Stimulated activated memory B cell treated with anti-CD40 and anti-IgM and Interleukin-4, amounts not matched to agents 10 μg/mL and 1 μg/mL and 100 μg/mL, for 72 hours (primary cell): ENCODE measurements around the gene CEP95.
"Not testable (repeated sequence)": the region's sequence is repeated elsewhere in the genome, so short reads cannot be mapped to it uniquely, and the experiment has no call there.

Experiments
- ATAC-seq: fragments of 150-1000 bp; cut with Tn5 transposase; 2 replicates; pipeline ENCODE4 v1.10.0; 2021
- H3K27ac Mint-ChIP-seq: one replicate; pipeline ENCODE4 v1.8.0; 2022; ENCODE audit warnings: mild to moderate bottlenecking, mixed read lengths
- H3K27me3 Mint-ChIP-seq: one replicate; pipeline ENCODE4 v1.8.0; 2022; ENCODE audit warnings: mixed read lengths
- H3K36me3 Mint-ChIP-seq: one replicate; pipeline ENCODE4 v1.8.0; 2022; ENCODE audit warnings: mixed read lengths
- H3K4me1 Mint-ChIP-seq: one replicate; pipeline ENCODE4 v1.8.0; 2022; ENCODE audit warnings: mixed read lengths
- H3K4me3 Mint-ChIP-seq: one replicate; pipeline ENCODE4 v1.8.0; 2022; ENCODE audit warnings: mild to moderate bottlenecking, moderate library complexity, mixed read lengths
- H3K9me3 Mint-ChIP-seq: one replicate; pipeline ENCODE4 v1.8.0; 2022; ENCODE audit warnings: mixed read lengths

The CEP95 gene

GRCh38 chr17:64554028-64554637, 47.4 kb downstream of the CEP95 start:
- Mint-ChIP-seq H3K27ac (no peak overlapping the region), H3K4me3 (no peak overlapping the region), H3K4me1 (no peaks in the 10 kb centered on the region), H3K36me3 (peaks cover 37% of the 10 kb centered on the region), H3K9me3 (no peaks in the 10 kb centered on the region), H3K27me3 (no peaks in the 10 kb centered on the region)
- no peak for ATAC-seq

- H3K36me3 Mint-ChIP-seq, result peaks cover 37% of the 10 kb centered on the region
- no peak overlapping the region for H3K4me3 Mint-ChIP-seq
- no peak for ATAC-seq
- no peaks in the 10 kb centered on the region for H3K4me1 Mint-ChIP-seq
- H3K27me3 Mint-ChIP-seq, result no peaks in the 10 kb centered on the region
- no peaks in the 10 kb centered on the region for H3K9me3 Mint-ChIP-seq
- no peak overlapping the region for H3K27ac Mint-ChIP-seq
Measured at GRCh38 chr17:64555281-64555680, 48.5 kb downstream of the CEP95 start.

- H3K27me3 Mint-ChIP-seq, result no peaks in the 10 kb centered on the region
- no peak overlapping the region for H3K27ac Mint-ChIP-seq
- no peak for ATAC-seq
- no peaks in the 10 kb centered on the region for H3K9me3 Mint-ChIP-seq
- no peaks in the 10 kb centered on the region for H3K4me1 Mint-ChIP-seq
- H3K36me3 Mint-ChIP-seq, result peaks cover 26% of the 10 kb centered on the region
- no peak overlapping the region for H3K4me3 Mint-ChIP-seq
Measured at GRCh38 chr17:64564098-64564497, 57.3 kb downstream of the CEP95 start.

GRCh38 chr17:64565563-64565962, 58.8 kb downstream of the CEP95 start:
- Mint-ChIP-seq H3K4me1 (no peaks in the 10 kb centered on the region), H3K4me3 (no peak overlapping the region), H3K36me3 (peaks cover 26% of the 10 kb centered on the region), H3K27ac (no peak overlapping the region), H3K27me3 (no peaks in the 10 kb centered on the region), H3K9me3 (no peaks in the 10 kb centered on the region)
- no peak for ATAC-seq

- peaks cover 14% of the 10 kb centered on the region for H3K36me3 Mint-ChIP-seq
- no peaks in the 10 kb centered on the region for H3K9me3 Mint-ChIP-seq
Measured at GRCh38 chr17:64571746-64572145, 65.0 kb downstream of the CEP95 start.

GRCh38 chr17:64572682-64573154, 65.9 kb downstream of the CEP95 start:
- peaks cover 20% of the 10 kb centered on the region for H3K36me3 Mint-ChIP-seq
- no peaks in the 10 kb centered on the region for H3K9me3 Mint-ChIP-seq
- no peak for ATAC-seq
- H3K4me3 Mint-ChIP-seq, result no peak overlapping the region
- H3K4me1 Mint-ChIP-seq, result no peaks in the 10 kb centered on the region
- no peaks in the 10 kb centered on the region for H3K27me3 Mint-ChIP-seq
- H3K27ac Mint-ChIP-seq, result no peak overlapping the region

More at GRCh38 chr17:64571746-64572145, 65.0 kb downstream of the CEP95 start:
- H3K4me3 Mint-ChIP-seq, result no peak overlapping the region
- H3K27me3 Mint-ChIP-seq, result no peaks in the 10 kb centered on the region
- no peak for ATAC-seq
- no peaks in the 10 kb centered on the region for H3K4me1 Mint-ChIP-seq
- H3K27ac Mint-ChIP-seq, result no peak overlapping the region

- H3K9me3 Mint-ChIP-seq, result no peaks in the 10 kb centered on the region
- peaks cover 25% of the 10 kb centered on the region for H3K36me3 Mint-ChIP-seq
- no peaks in the 10 kb centered on the region for H3K4me1 Mint-ChIP-seq
- no peak overlapping the region for H3K27ac Mint-ChIP-seq
- no peaks in the 10 kb centered on the region for H3K27me3 Mint-ChIP-seq
- ATAC-seq, result no peak
- H3K4me3 Mint-ChIP-seq, result no peak overlapping the region
Measured at GRCh38 chr17:64573214-64573613, 66.4 kb downstream of the CEP95 start.

GRCh38 chr17:64574646-64575045, 67.9 kb downstream of the CEP95 start:
- Mint-ChIP-seq H3K4me1 (no peaks in the 10 kb centered on the region), H3K27me3 (no peaks in the 10 kb centered on the region), H3K27ac (no peak overlapping the region), H3K36me3 (peaks cover 25% of the 10 kb centered on the region), H3K9me3 (no peaks in the 10 kb centered on the region), H3K4me3 (no peak overlapping the region)
- ATAC-seq, result no peak

GRCh38 chr17:64575431-64575830, 68.7 kb downstream of the CEP95 start:
- peaks cover 28% of the 10 kb centered on the region for H3K36me3 Mint-ChIP-seq
- H3K27ac Mint-ChIP-seq, result no peak overlapping the region
- no peak overlapping the region for H3K4me3 Mint-ChIP-seq
- ATAC-seq, result no peak
- no peaks in the 10 kb centered on the region for H3K9me3 Mint-ChIP-seq
- H3K27me3 Mint-ChIP-seq, result no peaks in the 10 kb centered on the region
- no peaks in the 10 kb centered on the region for H3K4me1 Mint-ChIP-seq

- not testable (repeated sequence) for H3K27me3 Mint-ChIP-seq, H3K27ac Mint-ChIP-seq, ATAC-seq, H3K4me1 Mint-ChIP-seq, H3K9me3 Mint-ChIP-seq, H3K4me3 Mint-ChIP-seq
- H3K36me3 Mint-ChIP-seq, result peaks cover 39% of the 10 kb centered on the region
Measured at GRCh38 chr17:64577025-64577424, 70.2 kb downstream of the CEP95 start.

GRCh38 chr17:64579917-64580316, 73.1 kb downstream of the CEP95 start:
- H3K9me3 Mint-ChIP-seq, result no peaks in the 10 kb centered on the region
- no peak overlapping the region for H3K27ac Mint-ChIP-seq
- no peak overlapping the region for H3K4me3 Mint-ChIP-seq
- H3K4me1 Mint-ChIP-seq, result peaks cover 10% of the 10 kb centered on the region
- no peaks in the 10 kb centered on the region for H3K27me3 Mint-ChIP-seq
- peaks cover 41% of the 10 kb centered on the region for H3K36me3 Mint-ChIP-seq
- ATAC-seq, result no peak

GRCh38 chr17:64580384-64581315, 73.9 kb downstream of the CEP95 start:
- peaks cover 41% of the 10 kb centered on the region for H3K36me3 Mint-ChIP-seq
- peak overlapping the region; percentile 48 for H3K27ac Mint-ChIP-seq
- no peak overlapping the region for H3K4me3 Mint-ChIP-seq
- H3K4me1 Mint-ChIP-seq, result peaks cover 10% of the 10 kb centered on the region
- ATAC-seq, result peak; percentile 8
- H3K9me3 Mint-ChIP-seq, result no peaks in the 10 kb centered on the region
- H3K27me3 Mint-ChIP-seq, result no peaks in the 10 kb centered on the region

GRCh38 chr17:64583038-64583437, 76.3 kb downstream of the CEP95 start:
- ATAC-seq, result no peak
- peaks cover 10% of the 10 kb centered on the region for H3K4me1 Mint-ChIP-seq
- H3K27me3 Mint-ChIP-seq, result no peaks in the 10 kb centered on the region
- no peaks in the 10 kb centered on the region for H3K9me3 Mint-ChIP-seq
- H3K27ac Mint-ChIP-seq, result no peak overlapping the region
- peaks cover 31% of the 10 kb centered on the region for H3K36me3 Mint-ChIP-seq
- no peak overlapping the region for H3K4me3 Mint-ChIP-seq

GRCh38 chr17:64585146-64585545, 78.4 kb downstream of the CEP95 start:
- ATAC-seq, result no peak
- Mint-ChIP-seq H3K27ac (no peak overlapping the region), H3K27me3 (no peaks in the 10 kb centered on the region), H3K4me3 (no peak overlapping the region), H3K4me1 (peaks cover 10% of the 10 kb centered on the region), H3K36me3 (peaks cover 24% of the 10 kb centered on the region), H3K9me3 (no peaks in the 10 kb centered on the region)
